Activated CD8-positive, alpha-beta T cell treated with anti-CD3 and anti-CD28 coated beads, Interleukin-2, amount 10 ng/mL, durations not matched to agents 7 days and 5 days (primary cell): ENCODE results near the gene CELF6. TPM values are rescaled to one million over a fixed set of nuclear protein-coding genes. Genes with fewer than 3 reads are reported as not detected.

Experiments
- ATAC-seq: fragments of 150-1000 bp; cut with Tn5 transposase; one replicate; pipeline ENCODE4 v1.10.0; 2021; ENCODE audit warnings: moderate library complexity
- CTCF ChIA-PET: fragments of 350-600 bp; sonication (Branson Sonifier 250); formaldehyde crosslinking; loops from one replicate; lab custom pipeline; 2021; ENCODE audit warnings: antibody characterized with exemption; lab: Charles Lee
- POLR2A ChIA-PET: fragments of 350-600 bp; sonication (Branson Sonifier 250); formaldehyde crosslinking; loops from one replicate; lab custom pipeline; 2021; ENCODE audit warnings: antibody characterized with exemption; lab: Charles Lee
- DNase-seq: peaks from one replicate; pipeline ENCODE4 v3.0.0-alpha.2; 2020
- H3K27ac Mint-ChIP-seq: one replicate; pipeline ENCODE4 v1.8.0; 2021; ENCODE audit warnings: mild to moderate bottlenecking, mixed read lengths
- H3K27me3 Mint-ChIP-seq: one replicate; pipeline ENCODE4 v1.8.0; 2021; ENCODE audit warnings: low read depth, mixed read lengths
- H3K36me3 Mint-ChIP-seq: one replicate; pipeline ENCODE4 v1.8.0; 2021; ENCODE audit warnings: low read depth, mixed read lengths
- H3K4me1 Mint-ChIP-seq: one replicate; pipeline ENCODE4 v1.8.0; 2021; ENCODE audit warnings: low read depth, mixed read lengths
- H3K4me3 Mint-ChIP-seq: one replicate; pipeline ENCODE4 v1.8.0; 2021; ENCODE audit warnings: mild to moderate bottlenecking, mixed read lengths
- H3K9me3 Mint-ChIP-seq: one replicate; pipeline ENCODE4 v1.8.0; 2022; ENCODE audit warnings: mixed read lengths; ENCODE audit not compliant: insufficient read depth
- total RNA-seq, 2 experiments: library from RNA; stranded (reverse); gene quantifications; one replicate each; pipeline ENCODE4 v1.2.3, GENCODE V29; 2021

Gene CELF6
- total RNA-seq, 2 experiments from 2014 or later: 0.45 to 0.70 TPM

DNA sequence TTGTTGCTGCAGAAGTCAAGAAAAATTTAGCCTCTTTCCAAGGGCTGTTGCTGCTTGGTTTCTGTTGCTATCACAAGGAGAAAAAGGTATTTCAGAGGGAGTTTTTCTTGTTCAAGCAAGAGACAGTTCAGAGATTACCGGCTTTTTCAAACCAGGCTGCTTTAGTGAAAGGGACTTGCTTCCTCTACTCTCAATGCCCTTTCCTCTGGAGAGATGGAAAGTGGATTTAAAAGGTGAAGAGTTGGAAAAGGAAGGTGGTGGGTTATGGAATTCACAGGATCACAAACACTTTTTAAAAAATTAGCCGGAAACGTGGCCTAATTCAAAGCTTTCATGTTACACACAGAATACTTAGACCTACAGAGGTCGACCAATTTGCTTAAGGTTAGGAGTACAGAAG, 48.7 kb downstream of the CELF6 start:
- no peaks in the 10 kb centered on the region for H3K9me3 Mint-ChIP-seq
- ChIA-PET POLR2A (interaction anchor here (0.6 to 1.0 kb wide), 2 partner anchors 40 to 45 kb away, joined by 3 to 6 read pairs; partner anchors contain the start of gene PKM), CTCF (interaction anchor here (0.6 to 1.0 kb wide), 3 partner anchors 39 to 106 kb away, joined by 3 to 4 read pairs (median 3); no protein-coding TSS in a partner anchor)
- ATAC-seq (no peak), DNase-seq (no peak)
- peaks cover 2% of the 10 kb centered on the region for H3K27me3 Mint-ChIP-seq
- H3K36me3 Mint-ChIP-seq: peaks cover 22% of the 10 kb centered on the region
- H3K4me3 Mint-ChIP-seq: peak overlapping the region; percentile 88
- peaks cover 34% of the 10 kb centered on the region for H3K4me1 Mint-ChIP-seq
- H3K27ac Mint-ChIP-seq: peak overlapping the region; percentile 36

DNA sequence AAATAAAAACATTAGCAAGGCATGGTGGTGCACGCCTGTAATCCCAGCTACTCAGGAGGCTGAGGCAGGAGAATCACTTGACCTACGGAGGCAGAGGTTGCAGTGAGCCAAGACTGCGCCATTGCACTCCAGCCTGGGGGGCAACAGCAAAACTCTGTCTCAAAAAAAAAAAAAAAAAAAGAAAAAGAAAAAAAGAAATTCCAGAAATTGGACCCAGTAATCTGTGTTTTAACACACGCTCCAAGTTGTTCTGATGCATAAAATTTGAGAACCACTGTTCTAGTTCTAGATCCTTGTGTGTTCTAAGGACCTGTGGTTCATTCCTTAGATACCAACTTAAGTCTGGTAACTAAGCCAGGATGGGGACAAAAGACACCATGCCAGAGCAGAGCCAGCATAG, 50.2 kb downstream of the CELF6 start:
- H3K27ac Mint-ChIP-seq: no peak overlapping the region
- POLR2A ChIA-PET: no interaction called here
- DNase-seq (no peak), ATAC-seq (no peak)
- CTCF ChIA-PET: interaction anchor here (0.7 to 1.0 kb wide), 2 partner anchors 11 to 70 kb away, joined by 3 read pairs; no protein-coding TSS in a partner anchor
- no peaks in the 10 kb centered on the region for H3K27me3 Mint-ChIP-seq
- H3K4me1 Mint-ChIP-seq: peaks cover 34% of the 10 kb centered on the region
- no peak overlapping the region for H3K4me3 Mint-ChIP-seq
- H3K9me3 Mint-ChIP-seq: no peaks in the 10 kb centered on the region
- peaks cover 33% of the 10 kb centered on the region for H3K36me3 Mint-ChIP-seq

DNA sequence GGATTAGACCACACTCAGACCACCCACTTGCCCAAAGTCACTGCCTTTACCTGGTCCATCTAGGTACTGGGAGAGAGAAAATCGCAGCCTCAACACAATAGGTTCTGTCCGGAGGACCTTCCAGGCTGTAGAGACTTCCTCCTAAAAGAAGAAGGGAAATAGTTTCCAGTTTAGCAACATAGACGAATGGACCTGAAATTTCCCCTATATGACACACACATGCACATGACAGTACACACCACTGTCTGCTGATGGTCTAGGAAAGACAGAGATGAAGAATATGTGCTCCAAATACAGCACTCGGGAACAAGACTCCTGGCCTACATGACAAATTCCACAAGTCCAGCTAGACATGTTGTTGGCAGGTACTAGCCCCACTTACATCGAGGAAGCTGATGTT, 54.9 kb downstream of the CELF6 start:
- no peak overlapping the region for H3K27ac Mint-ChIP-seq
- ATAC-seq: no peak
- no peak overlapping the region for H3K4me3 Mint-ChIP-seq
- no peaks in the 10 kb centered on the region for H3K27me3 Mint-ChIP-seq
- ChIA-PET POLR2A (interaction anchor here (0.7 kb wide), 1 partner anchor 104 kb away, joined by 3 read pairs; no protein-coding TSS in a partner anchor), CTCF (no interaction called here)
- no peak for DNase-seq
- H3K4me1 Mint-ChIP-seq: peaks cover 2% of the 10 kb centered on the region
- peaks cover 67% of the 10 kb centered on the region for H3K36me3 Mint-ChIP-seq
- no peaks in the 10 kb centered on the region for H3K9me3 Mint-ChIP-seq

DNA sequence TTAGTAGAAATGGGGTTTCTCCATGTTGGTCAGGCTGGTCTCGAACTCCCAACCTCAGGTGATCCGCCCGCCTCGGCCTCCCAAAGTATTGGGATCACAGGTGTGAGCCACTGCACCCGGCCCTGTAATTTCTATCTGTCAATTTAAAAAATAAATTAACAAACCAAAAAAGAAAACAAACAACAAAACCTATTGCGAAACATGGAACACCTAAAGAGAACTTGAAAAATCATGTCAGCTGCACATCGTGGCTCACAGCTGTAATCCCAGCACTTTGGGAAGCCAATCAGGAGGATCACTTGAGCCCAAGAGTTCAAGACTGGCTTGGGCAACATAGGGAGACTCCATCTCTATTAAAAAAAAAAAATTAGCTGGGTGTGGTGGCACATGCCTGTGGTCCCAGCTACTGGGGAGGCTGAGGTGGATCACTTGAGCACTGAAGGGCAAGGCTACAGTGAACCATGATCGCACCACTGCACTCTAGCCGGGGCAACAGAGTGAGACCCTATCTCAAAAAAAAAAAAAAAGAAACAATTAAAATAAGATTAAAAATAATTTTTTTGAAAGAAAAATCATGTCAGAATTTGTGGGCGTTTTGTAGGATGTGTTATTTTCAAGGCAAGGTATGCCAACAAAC, 67.2 kb downstream of the CELF6 start:
- ChIA-PET POLR2A (no interaction called here), CTCF (no interaction called here)
- Mint-ChIP-seq H3K4me1 (no peaks in the 10 kb centered on the region), H3K36me3 (peaks cover 41% of the 10 kb centered on the region), H3K9me3 (no peaks in the 10 kb centered on the region), H3K4me3 (no peak overlapping the region), H3K27ac (no peak overlapping the region), H3K27me3 (no peaks in the 10 kb centered on the region)
- ATAC-seq (no peak), DNase-seq (no peak)

DNA sequence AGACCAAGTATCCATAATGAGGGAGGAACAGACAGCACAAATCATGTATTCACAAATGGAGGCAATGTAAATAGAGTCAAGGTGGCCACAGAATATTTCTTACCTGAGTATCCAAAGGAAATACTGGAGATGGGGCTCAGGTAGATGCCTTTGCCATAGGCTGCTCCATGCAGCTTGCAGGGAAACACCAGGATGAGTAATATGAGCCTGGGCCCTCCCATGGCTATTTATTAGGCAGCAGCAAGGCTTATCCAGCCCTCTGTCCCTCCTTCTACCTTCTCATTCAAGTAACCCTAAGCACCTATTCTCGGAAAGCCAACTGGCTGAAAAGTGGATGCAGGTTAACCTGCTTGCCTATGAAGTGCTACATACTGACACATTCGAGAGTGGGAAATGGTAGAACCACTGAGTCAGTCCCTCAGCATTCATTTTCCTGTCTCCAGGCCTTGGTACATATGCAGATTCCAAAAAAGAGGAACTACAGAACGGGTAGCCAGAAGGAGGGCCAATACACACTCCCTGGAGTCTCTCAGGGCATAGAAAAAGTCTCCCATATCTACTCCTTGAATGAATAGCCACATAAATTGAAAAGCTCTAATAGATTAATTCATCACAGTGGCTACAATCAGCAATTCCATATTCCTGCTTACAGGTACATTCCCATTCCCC, 70.7 kb downstream of the CELF6 start:
- ChIA-PET POLR2A (no interaction called here), CTCF (interaction anchor here (1.5 kb wide), 1 partner anchor 23 kb away, joined by 3 read pairs; no protein-coding TSS in a partner anchor)
- no peak overlapping the region for H3K27ac Mint-ChIP-seq
- ATAC-seq (no peak), DNase-seq (no peak)
- no peak overlapping the region for H3K4me3 Mint-ChIP-seq
- no peaks in the 10 kb centered on the region for H3K9me3 Mint-ChIP-seq
- H3K4me1 Mint-ChIP-seq: no peaks in the 10 kb centered on the region
- H3K36me3 Mint-ChIP-seq: peaks cover 37% of the 10 kb centered on the region
- no peaks in the 10 kb centered on the region for H3K27me3 Mint-ChIP-seq

DNA sequence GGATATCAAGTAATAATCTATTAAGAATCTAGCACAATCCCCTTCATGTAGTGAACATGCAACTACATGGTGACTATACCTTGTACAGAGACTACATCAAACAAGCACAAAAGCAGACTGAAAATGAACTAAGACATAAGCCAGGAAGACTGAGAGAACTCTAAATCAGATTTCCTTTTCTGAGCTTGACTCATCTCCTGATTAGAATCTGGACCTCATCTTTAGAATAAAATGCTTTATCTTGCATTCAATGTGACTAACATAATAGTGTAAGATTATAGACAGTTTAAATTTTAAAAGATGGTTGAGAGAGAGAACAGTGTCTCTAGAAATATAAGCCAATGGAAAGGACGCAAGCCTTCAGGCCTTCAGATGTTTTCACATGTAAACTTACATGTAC, 71.4 kb downstream of the CELF6 start:
- H3K4me3 Mint-ChIP-seq: no peak overlapping the region
- DNase-seq (no peak), ATAC-seq (no peak)
- H3K27me3 Mint-ChIP-seq: no peaks in the 10 kb centered on the region
- H3K9me3 Mint-ChIP-seq: no peaks in the 10 kb centered on the region
- no peaks in the 10 kb centered on the region for H3K4me1 Mint-ChIP-seq
- CTCF ChIA-PET: no interaction called here
- POLR2A ChIA-PET: no interaction called here
- no peak overlapping the region for H3K27ac Mint-ChIP-seq
- peaks cover 37% of the 10 kb centered on the region for H3K36me3 Mint-ChIP-seq

DNA sequence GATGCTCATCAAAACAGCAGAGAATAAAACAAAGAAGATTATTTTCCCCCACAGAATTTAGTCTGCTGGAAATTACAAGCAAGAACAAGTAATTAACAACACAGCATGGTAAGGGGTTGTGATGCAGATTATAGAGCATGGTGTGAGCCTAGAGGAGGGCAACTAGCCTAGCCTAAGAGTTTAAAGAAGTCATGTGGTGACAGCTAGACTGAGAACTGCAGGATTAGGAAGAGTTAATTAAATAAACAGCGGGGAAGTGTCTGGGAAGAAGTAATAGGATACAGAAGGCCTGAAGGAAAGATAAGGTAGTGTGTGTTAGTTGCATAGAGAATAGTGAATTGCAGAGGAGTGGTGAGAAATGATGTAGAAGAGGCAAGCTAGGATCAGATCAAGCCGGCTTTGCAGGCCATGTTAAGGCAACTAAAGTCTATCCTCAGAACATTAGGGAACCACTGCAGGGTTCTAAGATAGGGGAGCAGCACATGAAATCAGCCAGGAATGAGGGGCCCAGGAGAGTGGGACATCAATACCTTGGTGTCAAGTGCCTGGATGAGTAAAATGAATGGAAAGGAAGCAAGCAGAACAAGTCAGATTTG, 77.1 kb downstream of the CELF6 start:
- Mint-ChIP-seq H3K4me1 (peaks cover under 1% of the 10 kb centered on the region), H3K9me3 (no peaks in the 10 kb centered on the region), H3K27me3 (no peaks in the 10 kb centered on the region), H3K27ac (no peak overlapping the region), H3K36me3 (peaks cover 27% of the 10 kb centered on the region), H3K4me3 (no peak overlapping the region)
- DNase-seq: no peak
- CTCF ChIA-PET: interaction anchor here (1.2 to 1.3 kb wide), 2 partner anchors 16 to 17 kb away, joined by 3 read pairs; no protein-coding TSS in a partner anchor
- POLR2A ChIA-PET: interaction anchor here (7.1 kb wide), 1 partner anchor 14 kb away, joined by 58 read pairs; the partner anchor contains the start of gene PKM
- no peak for ATAC-seq

DNA sequence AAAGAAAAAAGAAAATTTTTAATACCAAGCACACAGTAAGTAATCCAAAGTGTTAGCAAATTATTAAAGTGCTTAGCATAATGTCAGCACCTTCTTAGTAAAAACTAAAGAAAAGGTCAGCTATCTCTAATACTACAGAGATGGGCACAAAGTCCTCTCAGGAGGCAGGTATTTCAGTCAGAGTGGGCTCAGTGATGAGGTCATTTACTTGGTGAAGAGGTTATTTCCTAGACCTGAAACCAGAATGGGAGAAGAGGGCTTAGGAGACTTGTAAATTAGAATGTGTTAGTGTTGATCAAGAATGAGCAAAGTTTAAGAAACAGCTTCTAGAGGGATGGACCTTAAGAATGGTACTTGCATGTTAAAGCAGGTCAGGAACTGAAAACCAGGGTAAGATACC, 80.3 kb downstream of the CELF6 start:
- no peak for DNase-seq
- no peaks in the 10 kb centered on the region for H3K27me3 Mint-ChIP-seq
- H3K4me3 Mint-ChIP-seq: no peak overlapping the region
- peaks cover 19% of the 10 kb centered on the region for H3K4me1 Mint-ChIP-seq
- CTCF ChIA-PET: interaction anchor here (1.1 to 2.4 kb wide), 3 partner anchors 11 to 34 kb away, joined by 3 to 6 read pairs (median 3); no protein-coding TSS in a partner anchor
- POLR2A ChIA-PET: interaction anchor here (7.1 kb wide), 1 partner anchor 10 kb away, joined by 58 read pairs; the partner anchor contains the start of gene PKM
- peaks cover 23% of the 10 kb centered on the region for H3K36me3 Mint-ChIP-seq
- no peak overlapping the region for H3K27ac Mint-ChIP-seq
- H3K9me3 Mint-ChIP-seq: no peaks in the 10 kb centered on the region
- no peak for ATAC-seq

DNA sequence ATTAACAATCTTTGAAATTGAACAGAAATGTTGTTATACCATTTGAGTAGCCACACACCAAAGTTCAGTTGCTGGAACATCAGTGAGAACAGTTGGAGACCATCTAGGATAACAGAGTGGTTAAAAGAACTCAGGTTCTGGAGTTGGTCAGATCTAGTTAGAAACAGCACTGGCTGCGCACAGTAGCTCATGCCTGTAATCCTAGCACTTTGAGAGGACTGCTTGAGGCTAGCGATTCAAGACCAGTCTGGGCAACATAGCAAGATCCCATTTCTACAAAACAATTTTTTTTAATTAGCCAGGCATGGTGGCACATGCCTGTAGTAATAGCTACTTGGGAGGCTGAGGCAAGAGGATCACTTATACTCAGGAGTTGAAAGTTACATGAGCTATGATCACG, 81.4 kb downstream of the CELF6 start:
- DNase-seq: no peak
- no peaks in the 10 kb centered on the region for H3K9me3 Mint-ChIP-seq
- no peak overlapping the region for H3K27ac Mint-ChIP-seq
- no peak overlapping the region for H3K4me3 Mint-ChIP-seq
- H3K4me1 Mint-ChIP-seq: peaks cover 19% of the 10 kb centered on the region
- ChIA-PET POLR2A (interaction anchor here (7.1 kb wide), 1 partner anchor 9 kb away, joined by 58 read pairs; the partner anchor contains the start of gene PKM), CTCF (interaction anchor here (1.6 to 4.3 kb wide), 3 partner anchors 11 to 35 kb away, joined by 3 to 27 read pairs (median 6); no protein-coding TSS in a partner anchor)
- peaks cover 23% of the 10 kb centered on the region for H3K36me3 Mint-ChIP-seq
- no peaks in the 10 kb centered on the region for H3K27me3 Mint-ChIP-seq
- no peak for ATAC-seq

DNA sequence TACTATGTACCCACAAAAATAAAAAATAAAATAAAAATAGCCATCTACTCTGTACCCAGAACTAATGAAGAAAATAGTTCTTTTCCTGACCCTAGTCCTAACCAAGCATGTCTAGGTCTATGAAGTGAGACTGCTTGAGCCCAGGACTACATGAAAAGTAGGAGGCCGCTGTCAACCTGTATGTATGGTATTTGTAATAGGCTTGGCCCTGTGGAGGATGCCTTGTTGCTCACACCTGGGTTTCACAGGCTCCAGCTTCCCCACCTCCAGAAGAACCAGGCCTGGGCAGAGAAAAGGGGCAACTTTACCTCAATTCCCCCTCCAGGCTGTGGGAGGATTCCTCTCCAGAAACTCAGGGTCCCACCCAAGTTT, 82.1 kb downstream of the CELF6 start:
- CTCF ChIA-PET: interaction anchor here (0.5 to 4.3 kb wide), 4 partner anchors 11 to 1462 kb away, joined by 3 to 27 read pairs (median 4); no protein-coding TSS in a partner anchor
- DNase-seq (no peak), ATAC-seq (peak; percentile 37)
- peaks cover 21% of the 10 kb centered on the region for H3K4me1 Mint-ChIP-seq
- H3K4me3 Mint-ChIP-seq: no peak overlapping the region
- H3K36me3 Mint-ChIP-seq: peaks cover 23% of the 10 kb centered on the region
- no peaks in the 10 kb centered on the region for H3K27me3 Mint-ChIP-seq
- POLR2A ChIA-PET: interaction anchor here (0.7 to 7.1 kb wide), 3 partner anchors 9 to 237 kb away, joined by 3 to 58 read pairs (median 5); partner anchors contain the start of gene PKM
- H3K27ac Mint-ChIP-seq: no peak overlapping the region
- H3K9me3 Mint-ChIP-seq: no peaks in the 10 kb centered on the region
